Caco-2 (cell line): ENCODE results near the gene CPNE6. TPM values are rescaled to one million over a fixed set of nuclear protein-coding genes. Genes with fewer than 3 reads are reported as not detected.

Experiments
- BruUV-seq: library from RNA; stranded (reverse); fragments of 400-500 nt; replicated peaks from 2 replicates; lab custom pipeline; 2021; lab: Mats Ljungman, UMichigan
- CTCF ChIA-PET: fragments of 300-600 bp; sonication (Branson Sonifier 250); formaldehyde crosslinking; loops from one replicate; lab custom pipeline; 2022; ENCODE audit warnings: antibody characterized with exemption; lab: Charles Lee
- POLR2A ChIA-PET: fragments of 300-600 bp; sonication (Branson Sonifier 250); formaldehyde crosslinking; loops from one replicate; lab custom pipeline; 2022; ENCODE audit warnings: antibody characterized with exemption; lab: Charles Lee
- DNase-seq, 2 experiments: peaks; one replicate each; pipeline versions ENCODE4 v3.0.0 to v3.0.0-alpha.2; 2020 to 2022
- H3K27me3 ChIP-seq: replicated peaks from 2 replicates; pipeline ENCODE4 v1.6.0; 2011; ENCODE audit warnings: low read length; ENCODE audit not compliant: control insufficient read depth, insufficient read depth
- H3K36me3 ChIP-seq: 2 replicates; pipeline ENCODE4 v1.5.1; 2011; ENCODE audit warnings: low read length; ENCODE audit not compliant: control insufficient read depth, insufficient read depth
- H3K4me1 ChIP-seq: fragments of 250-450 bp; sonication (Bioruptor Pico); 2 replicates; pipeline ENCODE4 v1.5.1; 2020; ENCODE audit warnings: mild to moderate bottlenecking
- H3K4me3 ChIP-seq: 2 replicates; pipeline ENCODE4 v1.5.1; 2011; ENCODE audit warnings: low read depth, mild to moderate bottlenecking, control low read depth, low read length
- H3K9me3 ChIP-seq: fragments of 250-450 bp; sonication (Bioruptor Pico); 2 replicates; pipeline ENCODE4 v1.5.1; 2020; ENCODE audit warnings: mild to moderate bottlenecking, moderate library complexity
- H3K27ac Mint-ChIP-seq: one replicate; pipeline ENCODE4 v1.8.0; 2022; ENCODE audit warnings: mixed read lengths; ENCODE audit not compliant: unreplicated experiment
- H3K27me3 Mint-ChIP-seq: one replicate; pipeline ENCODE4 v1.8.0; 2022; ENCODE audit warnings: mixed read lengths; ENCODE audit not compliant: insufficient read depth, unreplicated experiment
- H3K36me3 Mint-ChIP-seq: one replicate; pipeline ENCODE4 v1.8.0; 2022; ENCODE audit warnings: mild to moderate bottlenecking, mixed read lengths; ENCODE audit not compliant: insufficient read depth, unreplicated experiment
- H3K4me1 Mint-ChIP-seq: one replicate; pipeline ENCODE4 v1.8.0; 2022; ENCODE audit warnings: low read depth, mixed read lengths; ENCODE audit not compliant: unreplicated experiment
- H3K4me3 Mint-ChIP-seq: one replicate; pipeline ENCODE4 v1.8.0; 2022; ENCODE audit warnings: mild to moderate bottlenecking, moderate library complexity, mixed read lengths; ENCODE audit not compliant: unreplicated experiment
- H3K9me3 Mint-ChIP-seq: one replicate; pipeline ENCODE4 v1.8.0; 2022; ENCODE audit warnings: mixed read lengths; ENCODE audit not compliant: unreplicated experiment
- CTCF ChIP-seq, 2 experiments: fragments of 200-600 bp in 1 of 2; IDR thresholded peaks; 1 replicate in 1 of 2; 2 replicates in 1 of 2; pipeline versions ENCODE4 v1.5.1 to v1.8.0; 2011 to 2022; ENCODE audit warnings: antibody characterized with exemption in 1 of 2, control low read depth in 1 of 2, inconsistent platforms in 1 of 2, low read depth in 1 of 2, low read length in 1 of 2, mild to moderate bottlenecking in 1 of 2, moderate library complexity in 1 of 2; ENCODE audit not compliant: insufficient read depth in 1 of 2, severe bottlenecking in 1 of 2, unreplicated experiment in 1 of 2
- intact Hi-C: fragments of 100-400 bp; cut with micrococcal nuclease; formaldehyde crosslinking; loops from one replicate; pipeline ENCODE4 v1.10.0; 2022; ENCODE audit not compliant: unreplicated experiment
- total RNA-seq: library from RNA; stranded (reverse); gene quantifications from 2 replicates; pipeline ENCODE4 v1.2.3, GENCODE V29; 2022

Gene CPNE6
- total RNA-seq, 1 experiment from 2014 or later = not detected

GRCh38 chr14:24078146-24078545 lies 6.8 kb downstream of the CPNE6 start:
- no peaks in the 10 kb centered on the region for H3K36me3 ChIP-seq
- DNase-seq = no peak
- POLR2A ChIA-PET = no interaction called here
- Mint-ChIP-seq H3K36me3 (peaks cover 10% of the 10 kb centered on the region), H3K4me1 (peaks cover 16% of the 10 kb centered on the region), H3K27me3 (no peaks in the 10 kb centered on the region), H3K9me3 (no peaks in the 10 kb centered on the region), H3K4me3 (no peak overlapping the region), H3K27ac (no peak overlapping the region)
- peaks cover 14% of the 10 kb centered on the region for H3K4me1 ChIP-seq
- no peaks in the 10 kb centered on the region; the same call in 1 of the 2 replicates for H3K27me3 ChIP-seq
- no TSS peak for BruUV-seq
- H3K4me3 ChIP-seq = no peak overlapping the region
- CTCF ChIA-PET = no interaction called here
- no peaks in the 10 kb centered on the region for H3K9me3 ChIP-seq
- intact Hi-C loops = no loop called here
- no peak for TF ChIP-seq CTCF (IDR thresholded peaks at IDR 0.05; ENCODE audit: insufficient read depth in 1 of 2, low read depth in 1 of 2, low read length in 1 of 2, severe bottlenecking in 1 of 2, unreplicated experiment in 1 of 2)

DNA sequence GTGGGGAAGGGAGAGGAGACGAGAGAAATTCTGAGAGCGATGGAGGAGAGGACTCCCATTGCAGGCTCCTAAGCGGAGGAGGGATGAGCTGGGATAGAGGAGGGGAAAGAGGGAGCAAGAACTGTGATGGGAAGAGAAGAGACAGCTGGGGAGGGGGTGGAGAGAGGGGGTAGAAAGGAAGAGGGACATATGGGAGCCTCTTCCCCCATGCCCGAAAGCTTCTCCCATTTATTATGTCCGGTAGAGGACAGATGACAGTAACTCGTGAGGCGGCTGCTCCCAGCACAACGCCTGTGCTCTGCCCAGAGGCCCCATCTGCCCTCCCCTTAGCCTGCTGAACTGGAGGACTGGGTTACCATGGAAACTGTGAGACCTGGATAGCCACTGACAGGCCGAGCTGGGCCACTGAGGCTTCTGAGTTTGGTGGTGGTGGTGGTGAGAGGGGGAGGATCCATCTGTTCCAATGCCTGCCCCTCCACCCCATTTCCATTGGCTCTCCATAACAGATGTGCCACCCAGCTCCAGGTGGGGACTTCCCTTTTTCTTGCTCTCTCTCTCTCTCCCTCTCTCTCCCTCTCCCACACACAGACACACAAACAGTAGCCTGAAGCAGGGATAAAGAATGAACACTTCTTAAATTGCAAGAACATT lies 8.3 kb downstream of the CPNE6 start:
- H3K4me3 Mint-ChIP-seq = no peak overlapping the region
- TF ChIP-seq CTCF (IDR thresholded peaks at IDR 0.05; ENCODE audit: insufficient read depth in 1 of 2, low read depth in 1 of 2, low read length in 1 of 2, severe bottlenecking in 1 of 2, unreplicated experiment in 1 of 2) = no peak
- H3K4me1 ChIP-seq = peaks cover 14% of the 10 kb centered on the region
- no peaks in the 10 kb centered on the region for H3K9me3 Mint-ChIP-seq
- peaks cover 15% of the 10 kb centered on the region for H3K4me1 Mint-ChIP-seq
- DNase-seq = no peak
- H3K27ac Mint-ChIP-seq = no peak overlapping the region
- ChIA-PET POLR2A (interaction anchor here (4.4 kb wide), 1 partner anchor 14 kb away, joined by 27 read pairs; the partner anchor contains the start of gene PCK2), CTCF (interaction anchor here (0.7 kb wide), 1 partner anchor 9 kb away, joined by 4 read pairs; no protein-coding TSS in a partner anchor)
- H3K27me3 Mint-ChIP-seq = no peaks in the 10 kb centered on the region
- H3K36me3 ChIP-seq = no peaks in the 10 kb centered on the region
- intact Hi-C loops = no loop called here
- H3K9me3 ChIP-seq = no peaks in the 10 kb centered on the region
- no TSS peak for BruUV-seq
- no peak overlapping the region for H3K4me3 ChIP-seq
- peaks cover 10% of the 10 kb centered on the region for H3K36me3 Mint-ChIP-seq
- no peaks in the 10 kb centered on the region; the same call in 1 of the 2 replicates for H3K27me3 ChIP-seq

DNA sequence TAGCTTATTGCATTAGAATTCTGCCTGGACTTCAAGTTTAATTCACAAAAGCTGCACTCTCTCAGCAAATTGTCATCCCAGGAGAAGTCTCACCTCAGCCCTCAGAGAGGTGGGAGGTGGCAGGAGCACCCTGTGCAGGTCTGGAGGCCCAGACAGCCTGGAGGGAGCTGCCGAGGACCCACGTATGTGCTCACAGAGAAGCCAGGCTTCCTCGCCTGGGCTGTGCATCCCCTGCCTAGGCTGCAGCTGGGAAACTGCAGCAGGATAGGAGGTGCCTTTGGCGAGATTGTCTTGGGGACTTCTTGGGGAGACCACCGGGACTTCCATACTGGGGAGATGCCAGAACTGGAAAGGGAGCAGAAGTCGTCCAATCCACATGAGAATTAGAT lies 8.8 kb downstream of the CPNE6 start:
- H3K4me3 Mint-ChIP-seq = peak overlapping the region; percentile 78

More for the DNA sequence above, 8.8 kb downstream of the CPNE6 start:
- peaks cover 10% of the 10 kb centered on the region for H3K4me1 Mint-ChIP-seq
- ChIA-PET CTCF (interaction anchor here (0.9 to 2.6 kb wide), 6 partner anchors 10 to 28 kb away, joined by 3 to 15 read pairs (median 8); partner anchors contain the start of gene PCK2), POLR2A (interaction anchor here (4.4 kb wide), 1 partner anchor 14 kb away, joined by 27 read pairs; the partner anchor contains the start of gene PCK2)
- no peak for DNase-seq
- H3K27me3 Mint-ChIP-seq = no peaks in the 10 kb centered on the region
- Histone ChIP-seq H3K36me3 (no peaks in the 10 kb centered on the region), H3K4me1 (peaks cover 14% of the 10 kb centered on the region), H3K4me3 (no peak overlapping the region), H3K9me3 (no peaks in the 10 kb centered on the region), H3K27me3 (no peaks in the 10 kb centered on the region; the same call in 1 of the 2 replicates)
- H3K9me3 Mint-ChIP-seq = no peaks in the 10 kb centered on the region
- H3K27ac Mint-ChIP-seq = no peak overlapping the region
- H3K36me3 Mint-ChIP-seq = peaks cover 10% of the 10 kb centered on the region
- no TSS peak for BruUV-seq
- TF ChIP-seq CTCF (IDR thresholded peaks at IDR 0.05; ENCODE audit: insufficient read depth in 1 of 2, low read depth in 1 of 2, low read length in 1 of 2, severe bottlenecking in 1 of 2, unreplicated experiment in 1 of 2) = no peak
- intact Hi-C loops = no loop called here
